HG03045 (cell line): ENCODE measurements around the gene APBA1.

Source experiments
- ATAC-seq: cut with Tn5 transposase; IDR thresholded peaks from one replicate; pipeline ENCODE4 v1.9.1; 2021; ENCODE audit warnings: mild to moderate bottlenecking, moderate library complexity; ENCODE audit not compliant: unreplicated experiment

APBA1 gene

DNA sequence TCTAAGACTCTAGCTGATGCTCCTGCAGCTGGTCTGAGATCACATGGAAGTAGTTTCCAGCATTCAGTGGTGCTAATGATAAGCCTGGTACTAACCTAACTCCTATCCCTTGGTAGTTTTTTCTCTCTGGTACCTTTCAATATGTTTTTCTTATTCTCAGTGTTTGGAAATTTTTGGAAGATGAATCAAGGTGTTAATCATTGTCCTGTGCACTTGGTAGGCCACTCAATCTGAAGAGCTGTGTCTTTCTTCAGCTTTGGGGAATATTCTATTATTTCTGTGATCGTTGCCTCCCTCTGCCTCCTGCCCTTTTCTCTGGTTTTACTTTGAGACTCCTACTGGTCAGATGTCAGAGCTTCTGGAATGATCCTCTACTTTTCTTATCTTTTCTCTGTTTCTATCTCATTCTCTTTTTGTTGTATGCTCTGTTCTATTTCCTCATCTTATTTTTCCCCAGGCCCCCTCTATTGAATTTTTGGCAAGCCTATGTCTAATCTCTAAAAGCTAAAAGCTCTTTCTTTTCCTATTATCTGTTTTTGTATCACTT, 136.8 kb downstream of the APBA1 start:
- no peak for ATAC-seq

- ATAC-seq: no peak
Observed at GRCh38 chr9:69532396-69532795, 139.8 kb downstream of the APBA1 start.

DNA sequence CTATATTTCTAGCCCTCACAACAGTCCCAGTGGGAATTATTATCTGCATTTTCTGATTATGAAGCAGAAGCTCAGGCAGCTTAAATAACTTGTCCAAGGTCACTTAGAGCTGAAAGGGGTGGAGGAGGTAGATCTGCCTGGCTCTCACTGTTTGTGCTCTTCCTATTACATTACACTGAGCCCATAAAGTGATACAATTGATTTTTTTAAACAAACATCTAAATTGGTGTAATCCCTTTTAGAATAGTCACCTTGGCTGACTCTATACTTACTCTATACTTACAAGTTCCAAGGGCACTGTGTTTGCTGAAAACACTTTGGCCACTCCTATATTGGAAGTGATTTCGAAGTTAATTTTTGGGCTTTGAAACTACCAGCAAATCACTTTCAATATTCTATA, 144.7 kb downstream of the APBA1 start:
- no peak for ATAC-seq

GRCh38 chr9:69526699-69527098, 145.5 kb downstream of the APBA1 start:
- no peak for ATAC-seq

DNA sequence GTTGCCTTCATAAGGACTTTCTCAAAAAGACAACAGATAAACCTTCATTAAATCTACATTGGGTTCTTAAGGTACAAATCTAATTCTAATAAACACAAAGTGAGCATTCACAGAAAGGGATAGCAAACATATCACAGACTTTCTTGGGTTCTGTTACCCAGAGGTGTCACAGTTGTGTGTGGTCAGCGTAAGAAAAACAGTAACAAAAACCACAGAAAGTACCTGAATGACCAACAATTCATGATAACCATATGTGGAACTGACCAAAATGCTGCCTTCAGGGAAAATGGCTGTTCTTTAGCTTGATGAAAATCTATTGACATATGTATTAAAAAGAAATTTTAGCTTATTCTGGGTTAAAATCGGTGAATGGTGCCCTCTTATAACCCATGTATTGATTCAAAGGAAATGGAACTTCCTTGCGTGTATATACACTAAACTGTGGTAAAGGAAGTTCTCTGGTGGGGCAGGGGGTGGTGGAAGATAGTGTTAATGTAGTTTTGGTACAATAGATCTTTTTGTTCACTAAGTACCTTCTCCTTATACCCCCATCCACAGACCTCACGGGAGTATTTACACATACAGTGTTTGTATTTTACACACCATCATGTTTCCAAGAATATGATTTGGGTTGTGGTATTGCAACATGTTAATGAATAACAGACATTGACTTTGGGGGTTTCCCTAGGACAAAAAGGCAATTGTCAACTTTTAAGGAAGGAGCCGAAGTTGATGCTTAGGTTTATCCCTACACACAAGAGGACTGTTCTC, 152.5 kb downstream of the APBA1 start:
- ATAC-seq: peak; percentile 50

- ATAC-seq: no peak
Observed at GRCh38 chr9:69516353-69517322, 155.5 kb downstream of the APBA1 start.

GRCh38 chr9:69515810-69516209, 156.4 kb downstream of the APBA1 start:
- no peak for ATAC-seq

GRCh38 chr9:69513141-69513820, 158.9 kb downstream of the APBA1 start:
- no peak for ATAC-seq

- no peak for ATAC-seq
Observed at GRCh38 chr9:69504058-69504457, 168.1 kb downstream of the APBA1 start.

DNA sequence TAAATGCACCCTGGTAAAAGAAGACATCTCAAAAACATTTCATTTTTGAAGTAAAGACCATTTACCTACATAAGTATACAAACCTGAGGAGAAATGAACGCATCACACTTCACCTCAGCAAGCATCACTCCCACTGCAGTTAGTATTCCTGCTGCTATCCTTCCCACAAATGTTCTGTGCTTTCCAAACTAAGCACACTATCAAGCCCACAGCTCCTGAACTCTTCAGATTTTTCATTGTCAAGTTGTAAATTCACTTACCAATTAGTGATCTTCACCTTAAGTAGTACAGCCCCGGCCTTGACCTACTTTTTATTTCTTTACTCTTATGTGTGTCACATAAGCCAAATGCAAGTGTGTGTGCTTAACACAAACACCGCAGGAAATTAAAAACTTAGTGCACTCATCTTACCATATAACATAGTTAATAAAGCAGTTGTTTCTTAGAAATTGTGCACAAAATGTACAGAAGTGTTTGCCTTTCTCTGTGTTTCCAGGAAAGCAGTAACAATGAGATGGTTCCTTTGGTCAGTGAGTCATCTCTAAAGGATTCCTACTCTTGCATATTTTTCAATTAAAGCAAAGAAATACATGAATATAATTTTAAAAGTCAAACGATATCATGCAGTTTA, 169.4 kb downstream of the APBA1 start:
- no peak for ATAC-seq

DNA sequence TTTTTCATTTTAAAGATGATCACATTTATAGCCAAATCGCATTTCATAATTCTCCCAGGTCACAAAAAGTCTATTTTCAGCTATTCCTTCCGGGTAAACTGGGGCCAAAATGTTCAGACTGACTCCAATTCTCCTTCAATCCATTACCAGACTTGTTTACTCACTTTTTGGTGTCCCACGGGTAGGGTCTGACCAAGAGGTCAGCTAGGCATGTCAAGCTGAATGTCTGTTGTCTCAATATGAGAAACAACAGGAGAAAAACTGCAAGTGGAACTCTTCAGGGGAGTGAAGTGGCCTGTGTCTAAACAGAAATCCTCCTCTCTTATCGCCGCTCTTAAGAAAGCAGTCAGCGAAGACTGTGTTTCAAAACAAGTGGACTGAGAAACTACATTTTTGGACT, 171.3 kb downstream of the APBA1 start:
- no peak for ATAC-seq

DNA sequence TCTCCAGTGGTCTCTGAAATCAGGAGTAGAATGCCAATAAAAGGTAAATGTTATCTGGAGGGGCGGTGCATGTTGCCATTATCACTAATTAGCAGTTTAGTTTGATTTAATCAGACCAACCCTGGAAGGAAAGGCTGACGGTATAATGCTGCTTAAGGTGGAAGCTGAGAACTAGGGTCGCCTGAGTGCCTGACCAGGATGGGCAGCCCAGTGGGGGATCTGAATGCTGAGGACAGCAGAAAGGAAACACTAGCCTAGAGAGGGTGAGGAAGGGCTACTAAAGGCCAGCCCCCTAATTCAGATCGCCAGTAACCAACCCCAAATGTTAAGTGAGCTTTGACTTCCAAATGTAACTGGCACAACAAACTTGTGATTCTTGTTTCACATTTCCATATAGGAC, 172.2 kb downstream of the APBA1 start:
- ATAC-seq: no peak

- no peak for ATAC-seq
Observed at GRCh38 chr9:69499407-69499806, 172.8 kb downstream of the APBA1 start.

DNA sequence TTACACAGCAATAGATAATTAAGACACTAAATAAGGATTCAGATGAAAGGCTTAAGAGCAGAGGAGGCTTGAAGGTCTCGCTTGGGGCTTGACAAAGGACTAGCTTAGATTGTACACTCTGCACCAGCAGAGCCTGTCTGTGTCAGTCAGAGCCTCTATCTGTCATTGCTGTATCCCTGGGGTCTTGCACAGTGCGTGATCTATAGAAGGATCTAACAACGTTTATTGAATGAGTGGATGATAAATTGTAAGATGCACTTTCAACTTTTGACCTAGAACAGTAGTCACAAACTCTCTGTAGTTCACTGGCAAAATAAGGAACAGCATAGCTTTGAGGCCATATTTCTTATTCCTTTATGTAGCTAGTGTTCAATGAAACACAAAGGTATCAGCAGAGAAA, 173.7 kb downstream of the APBA1 start:
- ATAC-seq: no peak

GRCh38 chr9:69497816-69498215, 174.4 kb downstream of the APBA1 start:
- ATAC-seq: no peak

DNA sequence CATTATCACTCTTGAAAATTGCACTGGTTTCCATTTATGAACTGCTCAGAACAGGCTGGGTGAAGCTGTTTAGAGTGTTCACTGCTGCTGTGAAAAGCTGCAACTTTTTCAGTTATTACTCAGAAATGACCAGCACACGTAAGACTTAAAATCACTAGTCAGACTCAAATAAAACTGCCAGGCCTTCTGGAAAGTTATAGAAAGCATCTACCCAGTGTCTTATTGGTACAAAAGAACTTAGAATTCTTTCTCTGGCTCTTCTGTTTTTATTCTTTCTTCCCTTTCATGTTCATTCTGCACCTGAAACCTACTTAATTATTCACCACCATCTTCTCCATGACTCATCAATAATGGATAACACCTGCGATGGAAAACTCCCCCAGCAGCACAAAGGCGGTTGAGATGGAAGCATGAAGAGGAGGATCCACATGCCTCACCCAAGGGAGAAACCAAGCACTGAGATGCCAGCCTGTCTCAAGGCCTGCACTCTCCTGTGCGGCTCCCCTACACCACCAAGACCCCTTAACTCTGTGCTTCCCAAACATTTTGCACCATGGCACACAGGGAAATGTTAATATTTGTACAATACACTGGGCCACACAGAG, 175.2 kb downstream of the APBA1 start:
- no peak for ATAC-seq

DNA sequence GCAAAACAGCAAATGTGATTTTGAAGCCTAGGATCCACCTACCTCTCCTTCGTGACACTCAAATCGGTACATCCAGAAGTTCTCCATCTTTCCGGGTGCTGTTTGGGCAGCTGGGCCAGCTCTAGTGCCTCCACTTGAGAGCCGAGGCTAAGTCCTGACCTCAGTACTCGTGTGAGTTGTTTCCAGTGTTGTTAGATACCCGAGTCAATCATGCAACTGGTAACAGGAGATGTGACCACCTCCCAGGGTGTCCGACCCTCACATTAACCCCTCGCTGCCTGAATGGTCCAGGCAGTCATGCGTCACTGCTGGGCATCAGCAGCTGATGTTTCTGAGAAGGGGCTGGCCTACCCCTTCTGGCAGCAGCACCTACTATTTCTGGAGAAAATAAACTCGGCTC, 176.9 kb downstream of the APBA1 start:
- no peak for ATAC-seq

DNA sequence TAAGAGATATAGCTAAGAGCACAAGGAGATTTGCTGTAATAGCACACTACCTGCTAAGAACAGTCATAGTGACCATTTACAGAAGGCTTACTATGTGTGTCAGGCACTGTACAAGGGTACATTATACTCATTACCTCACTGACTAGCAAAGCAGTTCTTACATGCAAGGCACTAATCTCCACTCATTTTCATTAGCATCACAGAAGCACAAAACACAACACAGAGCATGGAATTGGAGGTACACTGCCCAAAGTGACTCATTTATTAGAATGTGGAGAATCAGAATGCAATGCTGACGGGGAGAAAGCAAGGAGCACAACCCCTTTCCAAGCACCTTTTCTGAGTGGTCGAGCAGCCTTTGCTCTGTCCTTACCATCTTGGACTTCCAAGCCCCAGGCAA, 177.4 kb downstream of the APBA1 start:
- no peak for ATAC-seq

GRCh38 chr9:69494208-69494607, 178.0 kb downstream of the APBA1 start:
- no peak for ATAC-seq

- ATAC-seq: no peak
Observed at GRCh38 chr9:69486498-69486897, 185.7 kb downstream of the APBA1 start.
